Right lobe of liver (tissue), 4 donors: ENCODE measurements around the gene PRRC2C.

Experiments
- CTCF ChIP-seq, 4 donors: fragments of 200-600 bp in 3 of 4; fragments of 450-650 bp in 1 of 4; IDR thresholded peaks; one replicate each; pipeline versions ENCODE4 v1.5.1 to v1.8.0; 2016 to 2022; ENCODE audit warnings: antibody characterized with exemption in 4 of 4, mild to moderate bottlenecking in 2 of 4
- POLR2A ChIP-seq: fragments of 450-650 bp; IDR thresholded peaks from one replicate; pipeline ENCODE4 v1.6.1; 2017; ENCODE audit warnings: antibody characterized with exemption, mild to moderate bottlenecking
- donor health status: DM: no; HTN: no; CAD: no.
- donor health status: DM: no; HTN: no; CAD: no.
- donor health status: DM: no; HTN: yes; CAD: no.

GRCh38 chr1:171566467-171566866 is 81.1 kb downstream of the PRRC2C start:
- TF ChIP-seq CTCF (IDR thresholded peaks at IDR 0.05) = peak in 3 of 4 donors; percentile 11 to 28 (median 17)
- no peak for TF ChIP-seq POLR2A
